K562 (cell line): ENCODE data around the gene DTD1. TPM values are rescaled to one million over a fixed set of nuclear protein-coding genes. Genes with fewer than 3 reads are reported as not detected.

ENCODE experiments used
- ATAC-seq: fragments of 200-7000 bp; cut with Tn5 transposase; 3 replicates; pipeline ENCODE4 v1.9.1; 2020; ENCODE audit warnings: moderate library complexity
- BruUV-seq: library from RNA; stranded (reverse); fragments of 400-500 nt; replicated peaks from 2 replicates; lab custom pipeline; 2021; lab: Mats Ljungman, UMichigan
- CTCF ChIA-PET: fragments of 300-600 bp; formaldehyde crosslinking; extraction: SDS; loops from one replicate; lab custom pipeline; 2021; ENCODE audit warnings: low intra/inter-chr PET ratio; lab: Yijun Ruan, JAX
- POLR2A ChIA-PET: fragments of 300-600, 350-650 bp; sonication (Branson Sonifier 250); formaldehyde crosslinking; extraction: SDS; loops from one replicate; lab custom pipeline; 2021; ENCODE audit warnings: antibody characterized with exemption, inconsistent platforms; lab: Yijun Ruan, JAX
- DNase-seq, 4 experiments: peaks; one replicate each; pipeline versions ENCODE4 v3.0.0 to v3.0.0-alpha.2; 2011 to 2018; ENCODE audit warnings: low spot score in 3 of 4, mixed read lengths in 3 of 4; ENCODE audit errors: extremely low read depth in 1 of 4
- FAIRE-seq: peaks from 2 replicates; lab custom pipeline; 2011; peaks lifted over from hg19 to GRCh38; lab: Jason Lieb, UNC
- H2AFZ ChIP-seq: 2 replicates; pipeline ENCODE4 v1.6.0; 2011; ENCODE audit warnings: low read depth, low read length, control low read depth, inconsistent platforms
- H3K27ac ChIP-seq: fragments of 200-600 bp; 3 replicates; pipeline ENCODE4 v1.8.0; 2011; ENCODE audit warnings: low read depth, mild to moderate bottlenecking, control low read depth, inconsistent platforms, low read length, moderate library complexity, mixed read lengths; ENCODE audit errors: extremely low read depth
- H3K27me3 ChIP-seq, 2 experiments: fragments of 300-600 bp in 1 of 2; 2 replicates in 1 of 2; 3 replicates in 1 of 2; pipeline versions ENCODE4 v1.6.0 to v1.8.0; 2011; ENCODE audit warnings: inconsistent platforms in 2 of 2, low read length in 2 of 2, mild to moderate bottlenecking in 1 of 2, mixed read lengths in 1 of 2, moderate library complexity in 1 of 2; ENCODE audit not compliant: control insufficient read depth in 2 of 2, insufficient read depth in 2 of 2
- H3K36me3 ChIP-seq: fragments of 300-600 bp; 3 replicates; pipeline ENCODE4 v1.8.0; 2011; ENCODE audit warnings: mild to moderate bottlenecking, low read length, inconsistent platforms; ENCODE audit not compliant: control insufficient read depth, insufficient read depth
- H3K4me1 ChIP-seq, 2 experiments: fragments of 200-600 bp in 1 of 2; replicated peaks in 1 of 2; 2 replicates in 1 of 2; 3 replicates in 1 of 2; pipeline versions ENCODE4 v1.5.1 to v1.8.0; 2011; ENCODE audit warnings: inconsistent platforms in 2 of 2, low read length in 2 of 2, mild to moderate bottlenecking in 1 of 2, mixed read lengths in 1 of 2, moderate library complexity in 1 of 2; ENCODE audit not compliant: control insufficient read depth in 2 of 2, insufficient read depth in 2 of 2
- H3K4me2 ChIP-seq: 2 replicates; pipeline ENCODE4 v1.6.1; 2011; ENCODE audit warnings: low read length, control low read depth, inconsistent platforms, mixed read lengths; ENCODE audit not compliant: insufficient read depth
- H3K4me3 ChIP-seq: fragments of 200-600 bp; sonication (generic), shearing (Covaris generic); 2 replicates; pipeline ENCODE4 v1.5.1; 2016; ENCODE audit warnings: control low read depth, inconsistent platforms
- H3K79me2 ChIP-seq: fragments of 200-600 bp; 3 replicates; pipeline ENCODE4 v1.8.0; 2011; ENCODE audit warnings: low read length, inconsistent platforms; ENCODE audit not compliant: control insufficient read depth, insufficient read depth
- H3K9ac ChIP-seq, 2 experiments: 2 replicates each; pipeline versions ENCODE4 v1.6.0 to v1.6.1; 2011; ENCODE audit warnings: low read depth in 2 of 2, low read length in 2 of 2, control low read depth in 1 of 2, inconsistent platforms in 1 of 2, mild to moderate bottlenecking in 1 of 2, mixed read lengths in 1 of 2; ENCODE audit not compliant: insufficient read depth in 1 of 2
- H3K9me1 ChIP-seq: one replicate; pipeline ENCODE4 v1.6.0; 2011; ENCODE audit warnings: inconsistent platforms, mild to moderate bottlenecking, low read length, moderate library complexity; ENCODE audit not compliant: control insufficient read depth, insufficient read depth
- H3K9me3 ChIP-seq: replicated peaks from 2 replicates; pipeline ENCODE4 v1.5.1; 2011; ENCODE audit warnings: low read depth, low read length, inconsistent platforms; ENCODE audit not compliant: control insufficient read depth, insufficient read depth
- H4K20me1 ChIP-seq: replicated peaks from 2 replicates; pipeline ENCODE4 v1.6.1; 2011; ENCODE audit warnings: low read length, inconsistent platforms, mixed read lengths; ENCODE audit not compliant: control insufficient read depth, insufficient read depth
- ARNT ChIP-seq, 2 experiments: fragments of 450-650 bp; IDR thresholded peaks; 2 replicates each; pipeline ENCODE4 v1.6.1; 2016; ENCODE audit warnings: mild to moderate bottlenecking in 1 of 2
- ASH1L ChIP-seq: fragments of 450-650 bp; IDR thresholded peaks from 2 replicates; pipeline ENCODE4 v1.6.1; 2018; ENCODE audit warnings: borderline replicate concordance, mild to moderate bottlenecking, low read depth; ENCODE audit not compliant: partially characterized antibody
- BHLHE40 ChIP-seq: IDR thresholded peaks from 2 replicates; pipeline ENCODE4 v1.6.1; 2011; ENCODE audit warnings: low read length, improper control_type of control experiment
- DDX20 ChIP-seq: fragments of 450-650 bp; IDR thresholded peaks from 2 replicates; pipeline ENCODE4 v1.6.1; 2016; ENCODE audit warnings: missing genetic modification characterization, low read depth, mild to moderate bottlenecking, missing compliant biosample characterization, moderate library complexity
- EZH2 ChIP-seq: IDR thresholded peaks from 2 replicates; pipeline ENCODE4 v1.6.1; 2012; ENCODE audit warnings: low read depth, mild to moderate bottlenecking, inconsistent platforms, low read length, borderline replicate concordance
- GTF2F1 ChIP-seq: IDR thresholded peaks from 2 replicates; pipeline ENCODE4 v1.6.1; 2011; ENCODE audit warnings: low read depth, low read length, improper control_type of control experiment
- HINFP ChIP-seq: fragments of 450-650 bp; conservative IDR thresholded peaks from 2 replicates; pipeline ENCODE4 v1.6.1; 2016; ENCODE audit warnings: missing genetic modification characterization, low read depth, mild to moderate bottlenecking, control low read depth, missing compliant biosample characterization
- MYC ChIP-seq, 2 experiments: fragments of 250-450 bp in 1 of 2; sonication (Bioruptor Pico) in 1 of 2; IDR thresholded peaks; 2 replicates each; pipeline versions ENCODE4 v1.5.1 to v1.6.1; 2012 to 2021; ENCODE audit warnings: low read depth in 2 of 2, borderline replicate concordance in 1 of 2, improper control_type of control experiment in 1 of 2, low read length in 1 of 2, mild to moderate bottlenecking in 1 of 2, moderate library complexity in 1 of 2
- RNF2 ChIP-seq: sonication (generic); IDR thresholded peaks from 2 replicates; pipeline ENCODE4 v1.6.1; 2016
- SIRT6 ChIP-seq: IDR thresholded peaks from one replicate; pipeline ENCODE4 v1.6.1; 2012; ENCODE audit warnings: low read depth, mild to moderate bottlenecking, control low read depth, inconsistent platforms, low read length, moderate library complexity
- SUPT5H ChIP-seq: fragments of 450-650 bp; IDR thresholded peaks from 2 replicates; pipeline ENCODE4 v1.6.1; 2016
- ZBED1 ChIP-seq: IDR thresholded peaks from 2 replicates; pipeline ENCODE4 v1.6.1; 2014
- ZC3H4 ChIP-seq: sonication (generic); formaldehyde crosslinking; IDR thresholded peaks from 2 replicates; pipeline ENCODE4 v1.9.0; 2021; ENCODE audit warnings: missing genetic modification reagents, borderline replicate concordance
- ZNF212 ChIP-seq: fragments of 450-650 bp; formaldehyde crosslinking; IDR thresholded peaks from 2 replicates; pipeline ENCODE4 v1.4.0; 2020; ENCODE audit warnings: mild to moderate bottlenecking
- ZNF444 ChIP-seq: fragments of 250-450 bp; sonication (Bioruptor Pico); IDR thresholded peaks from 2 replicates; pipeline ENCODE4 v1.4.0; 2020; ENCODE audit warnings: mild to moderate bottlenecking, moderate library complexity
- ZNF764 ChIP-seq: fragments of 250-450 bp; sonication (Bioruptor Pico); IDR thresholded peaks from 2 replicates; pipeline ENCODE4 v1.4.0; 2020; ENCODE audit warnings: low read depth, mild to moderate bottlenecking, moderate library complexity
- WGBS: fragments of 100-300 bp; shearing (Covaris generic); methylation state at CpG from one replicate; pipeline ENCODE4 v1.1.6; 2016; ENCODE audit warnings: low coverage, mixed read lengths; ENCODE audit not compliant: insufficient coverage; ENCODE audit errors: missing lambda C conversion rate; 5-methylcytosine and 5-hydroxymethylcytosine counted together
- in situ Hi-C: fragments of 300-500 bp; cut with MboI; formaldehyde crosslinking; loops from 4 replicates; pipeline ENCODE4 v1.15.0; 2018; ENCODE audit warnings: inconsistent platforms, mixed read lengths
- intact Hi-C: fragments of 100-400 bp; cut with micrococcal nuclease; formaldehyde crosslinking; loops from 2 replicates; pipeline ENCODE4 v1.14.2; 2022
- polyA plus RNA-seq, 8 experiments: library from polyadenylated mRNA; depleted of rRNA in 4 of 8; stranded (reverse) in 5 of 8; unstranded in 3 of 8; fragments of >200 nt; fragmentation: Nextera tagmentation in 2 of 8; fragmentation: Illumina TruSeq in 1 of 8; extraction: Ambion mirVana in 2 of 8; extraction: Trizol in 1 of 8; gene quantifications; 2 replicates each; pipeline versions ENCODE4 v1.2.1 to v1.2.3, GENCODE V29; 2011 to 2014; ENCODE audit warnings: inconsistent platforms in 1 of 8, missing spikeins in 1 of 8
- total RNA-seq, 7 experiments: library from RNA; depleted of rRNA in 6 of 7; stranded (reverse); fragments of >200 nt in 6 of 7; fragmentation: Illumina TruSeq in 2 of 7; extraction: Trizol in 2 of 7; gene quantifications; 2 replicates each; pipeline versions ENCODE4 v1.2.1 to v1.2.3, GENCODE V29; 2011 to 2021; ENCODE audit warnings: low replicate concordance in 1 of 7
- TF ChIP-seq, protein P1 (sequence below): fragments of 450-650 bp; formaldehyde crosslinking; IDR thresholded peaks from 2 replicates; pipeline ENCODE4 v1.4.0; 2022; ENCODE audit warnings: missing genetic modification characterization
- TF ChIP-seq, protein P2 (sequence below): fragments of 450-650 bp; IDR thresholded peaks from 2 replicates; pipeline ENCODE4 v1.6.1; 2017; ENCODE audit warnings: antibody characterized with exemption, mild to moderate bottlenecking

DTD1 gene
- total and polyA plus RNA-seq, 9 of the 15 experiments (the other 6 are each of a cell fraction or from before 2014, with no cell fraction given), result 5.7 to 28.6 (median 26.8) TPM

- FAIRE-seq, result no peak
- no peaks in the 10 kb centered on the region for H3K9me1 ChIP-seq
- in situ Hi-C loops (no loop called here), intact Hi-C loops (loop anchor here (10.0 kb wide), 1 partner anchor 159 kb away; no protein-coding TSS in a partner anchor)
- ATAC-seq, result no peak
- no peak overlapping the region for H3K27ac ChIP-seq
- no peaks in the 10 kb centered on the region for H3K27me3 ChIP-seq
- H3K4me2 ChIP-seq, result no peak overlapping the region
- CTCF ChIA-PET, result no interaction called here
- no peak overlapping the region for H3K9ac ChIP-seq
- no peaks in the 10 kb centered on the region for H4K20me1 ChIP-seq
- 60% methylated on average over 1 of the region's 1 CpG for WGBS
- POLR2A ChIA-PET, result no interaction called here
- BruUV-seq, result no TSS peak
- no peak for DNase-seq
- no peaks in the 10 kb centered on the region for H3K9me3 ChIP-seq
- no peaks in the 10 kb centered on the region for H3K79me2 ChIP-seq
- no peaks in the 10 kb centered on the region for H3K4me1 ChIP-seq
- H3K4me3 ChIP-seq, result no peak overlapping the region
- TF ChIP-seq, protein P1, sequence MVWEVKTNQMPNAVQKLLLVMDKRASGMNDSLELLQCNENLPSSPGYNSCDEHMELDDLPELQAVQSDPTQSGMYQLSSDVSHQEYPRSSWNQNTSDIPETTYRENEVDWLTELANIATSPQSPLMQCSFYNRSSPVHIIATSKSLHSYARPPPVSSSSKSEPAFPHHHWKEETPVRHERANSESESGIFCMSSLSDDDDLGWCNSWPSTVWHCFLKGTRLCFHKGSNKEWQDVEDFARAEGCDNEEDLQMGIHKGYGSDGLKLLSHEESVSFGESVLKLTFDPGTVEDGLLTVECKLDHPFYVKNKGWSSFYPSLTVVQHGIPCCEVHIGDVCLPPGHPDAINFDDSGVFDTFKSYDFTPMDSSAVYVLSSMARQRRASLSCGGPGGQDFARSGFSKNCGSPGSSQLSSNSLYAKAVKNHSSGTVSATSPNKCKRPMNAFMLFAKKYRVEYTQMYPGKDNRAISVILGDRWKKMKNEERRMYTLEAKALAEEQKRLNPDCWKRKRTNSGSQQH (CRISPR knock-in tag), result no peak
- no peak for TF ChIP-seq ZNF764 (CRISPR knock-in tag)
- TF ChIP-seq ZNF444, result no peak
- TF ChIP-seq BHLHE40, result no peak
- no peak for TF ChIP-seq RNF2
- TF ChIP-seq ZC3H4, result no peak
- no peak for TF ChIP-seq EZH2
- no peak for TF ChIP-seq ZBED1
- TF ChIP-seq HINFP, result no peak
- TF ChIP-seq SIRT6, result no peak
- no peak for TF ChIP-seq GTF2F1
- no peak for TF ChIP-seq ZNF212
- no peak for TF ChIP-seq ASH1L
- TF ChIP-seq MYC (IDR thresholded peaks at IDR 0.05; ENCODE audit: low read depth, low read length), result no peak
- TF ChIP-seq MYC (CRISPR knock-in tag; IDR thresholded peaks at IDR 0.05; ENCODE audit: borderline replicate concordance, low read depth), result no peak
- TF ChIP-seq SUPT5H, result no peak
- no peak for TF ChIP-seq ARNT (IDR thresholded peaks at IDR 0.05)
- no peak for TF ChIP-seq DDX20 (tag)
- TF ChIP-seq, protein P2, sequence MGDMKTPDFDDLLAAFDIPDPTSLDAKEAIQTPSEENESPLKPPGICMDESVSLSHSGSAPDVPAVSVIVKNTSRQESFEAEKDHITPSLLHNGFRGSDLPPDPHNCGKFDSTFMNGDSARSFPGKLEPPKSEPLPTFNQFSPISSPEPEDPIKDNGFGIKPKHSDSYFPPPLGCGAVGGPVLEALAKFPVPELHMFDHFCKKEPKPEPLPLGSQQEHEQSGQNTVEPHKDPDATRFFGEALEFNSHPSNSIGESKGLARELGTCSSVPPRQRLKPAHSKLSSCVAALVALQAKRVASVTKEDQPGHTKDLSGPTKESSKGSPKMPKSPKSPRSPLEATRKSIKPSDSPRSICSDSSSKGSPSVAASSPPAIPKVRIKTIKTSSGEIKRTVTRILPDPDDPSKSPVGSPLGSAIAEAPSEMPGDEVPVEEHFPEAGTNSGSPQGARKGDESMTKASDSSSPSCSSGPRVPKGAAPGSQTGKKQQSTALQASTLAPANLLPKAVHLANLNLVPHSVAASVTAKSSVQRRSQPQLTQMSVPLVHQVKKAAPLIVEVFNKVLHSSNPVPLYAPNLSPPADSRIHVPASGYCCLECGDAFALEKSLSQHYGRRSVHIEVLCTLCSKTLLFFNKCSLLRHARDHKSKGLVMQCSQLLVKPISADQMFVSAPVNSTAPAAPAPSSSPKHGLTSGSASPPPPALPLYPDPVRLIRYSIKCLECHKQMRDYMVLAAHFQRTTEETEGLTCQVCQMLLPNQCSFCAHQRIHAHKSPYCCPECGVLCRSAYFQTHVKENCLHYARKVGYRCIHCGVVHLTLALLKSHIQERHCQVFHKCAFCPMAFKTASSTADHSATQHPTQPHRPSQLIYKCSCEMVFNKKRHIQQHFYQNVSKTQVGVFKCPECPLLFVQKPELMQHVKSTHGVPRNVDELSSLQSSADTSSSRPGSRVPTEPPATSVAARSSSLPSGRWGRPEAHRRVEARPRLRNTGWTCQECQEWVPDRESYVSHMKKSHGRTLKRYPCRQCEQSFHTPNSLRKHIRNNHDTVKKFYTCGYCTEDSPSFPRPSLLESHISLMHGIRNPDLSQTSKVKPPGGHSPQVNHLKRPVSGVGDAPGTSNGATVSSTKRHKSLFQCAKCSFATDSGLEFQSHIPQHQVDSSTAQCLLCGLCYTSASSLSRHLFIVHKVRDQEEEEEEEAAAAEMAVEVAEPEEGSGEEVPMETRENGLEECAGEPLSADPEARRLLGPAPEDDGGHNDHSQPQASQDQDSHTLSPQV, result no peak
- TF ChIP-seq, all 486 proteins: peak for 0
- H2AFZ ChIP-seq, result no peak overlapping the region
- H3K36me3 ChIP-seq, result no peaks in the 10 kb centered on the region
These were observed 47.5 kb downstream of the DTD1 start for GRCh38 chr20:18635380-18635779.
